HepG2 (cell line): ENCODE measurements around the gene LRRIQ4. TPM values are rescaled to one million over a fixed set of nuclear protein-coding genes. Genes with fewer than 3 reads are reported as not detected.

Experiments used
- ATAC-seq: fragments of 200-7000 bp; cut with Tn5 transposase; 3 replicates; pipeline ENCODE4 v1.9.1; 2020; ENCODE audit warnings: mild to moderate bottlenecking, moderate library complexity
- BruUV-seq: library from RNA; stranded (reverse); fragments of 400-500 nt; replicated peaks from 2 replicates; lab custom pipeline; 2021; lab: Mats Ljungman, UMichigan
- CTCF ChIA-PET: fragments of 300-600 bp; formaldehyde crosslinking; extraction: SDS; loops from one replicate; lab custom pipeline; 2021; ENCODE audit warnings: low total read pairs, inconsistent platforms, low intra/inter-chr PET ratio; lab: Yijun Ruan, JAX
- POLR2A ChIA-PET: fragments of 350-600 bp; sonication (Branson Sonifier 250); formaldehyde crosslinking; loops from one replicate; lab custom pipeline; 2020; ENCODE audit warnings: antibody characterized with exemption, inconsistent platforms; lab: Yijun Ruan, JAX
- DNase-seq: peaks from one replicate; pipeline ENCODE4 v3.0.0-alpha.2; 2015; ENCODE audit warnings: low spot score
- FAIRE-seq: peaks from 3 replicates; lab custom pipeline; 2011; peaks lifted over from hg19 to GRCh38; lab: Jason Lieb, UNC
- H2AFZ ChIP-seq: one replicate; pipeline ENCODE4 v1.6.1; 2011; ENCODE audit warnings: low read length, inconsistent platforms
- H3K27ac ChIP-seq: fragments of 300-600 bp; 3 replicates; pipeline ENCODE4 v1.8.0; 2011; ENCODE audit warnings: mixed run types, mild to moderate bottlenecking, mixed read lengths, low read length, inconsistent platforms; ENCODE audit not compliant: insufficient read depth; ENCODE audit errors: extremely low read length
- H3K27me3 ChIP-seq, 2 experiments: fragments of 200-600 bp in 1 of 2; 2 replicates in 1 of 2; 3 replicates in 1 of 2; pipeline versions ENCODE4 v1.6.0 to v1.8.0; 2011; ENCODE audit warnings: low read length in 2 of 2, mild to moderate bottlenecking in 2 of 2, moderate library complexity in 2 of 2, inconsistent platforms in 1 of 2; ENCODE audit not compliant: insufficient read depth in 2 of 2, control insufficient read depth in 1 of 2
- H3K36me3 ChIP-seq, 2 experiments: fragments of 200-600 bp in 1 of 2; replicated peaks in 1 of 2; 2 replicates in 1 of 2; 3 replicates in 1 of 2; pipeline versions ENCODE4 v1.5.1 to v1.8.0; 2011; ENCODE audit warnings: low read length in 2 of 2, inconsistent platforms in 1 of 2; ENCODE audit not compliant: insufficient read depth in 2 of 2, control insufficient read depth in 1 of 2
- H3K4me1 ChIP-seq: 2 replicates; pipeline ENCODE4 v1.5.1; 2012; ENCODE audit warnings: low read length, inconsistent platforms; ENCODE audit not compliant: insufficient read depth
- H3K4me2 ChIP-seq: 2 replicates; pipeline ENCODE4 v1.6.0; 2011; ENCODE audit warnings: low read depth, low read length, inconsistent platforms
- H3K4me3 ChIP-seq, 3 experiments: fragments of 200-600 bp in 1 of 3; sonication (generic), shearing (Covaris generic) in 1 of 3; replicated peaks in 1 of 3; 2 replicates each; pipeline ENCODE4 v1.5.1; 2011 to 2016; ENCODE audit warnings: low read length in 3 of 3, inconsistent platforms in 2 of 3, low read depth in 2 of 3, mild to moderate bottlenecking in 2 of 3, control low read depth in 1 of 3, mixed read lengths in 1 of 3; ENCODE audit not compliant: insufficient read depth in 1 of 3
- H3K79me2 ChIP-seq: one replicate; pipeline ENCODE4 v1.6.1; 2011; ENCODE audit warnings: low read length, inconsistent platforms; ENCODE audit not compliant: insufficient read depth
- H3K9ac ChIP-seq: 2 replicates; pipeline ENCODE4 v1.6.0; 2011; ENCODE audit warnings: mild to moderate bottlenecking, low read depth, low read length, inconsistent platforms; ENCODE audit not compliant: insufficient read depth
- H3K9me3 ChIP-seq: 2 replicates; pipeline ENCODE4 v1.5.1; 2012; ENCODE audit warnings: mild to moderate bottlenecking, low read length
- H4K20me1 ChIP-seq: 2 replicates; pipeline ENCODE4 v1.6.0; 2011; ENCODE audit warnings: inconsistent platforms, mild to moderate bottlenecking, low read length, moderate library complexity; ENCODE audit not compliant: insufficient read depth
- AKAP8 ChIP-seq: sonication (generic); formaldehyde crosslinking; IDR thresholded peaks from 2 replicates; pipeline ENCODE4 v1.5.1; 2020; ENCODE audit warnings: mild to moderate bottlenecking, missing genetic modification reagents
- JDP2 ChIP-seq: sonication (generic); formaldehyde crosslinking; IDR thresholded peaks from 2 replicates; pipeline ENCODE4 v1.8.1; 2022; ENCODE audit warnings: missing genetic modification reagents, borderline replicate concordance
- MAFF ChIP-seq: IDR thresholded peaks from 2 replicates; pipeline ENCODE4 v1.6.1; 2011; ENCODE audit warnings: low read depth, low read length, improper control_type of control experiment
- MAFK ChIP-seq, 2 experiments: IDR thresholded peaks in 1 of 2; conservative IDR thresholded peaks in 1 of 2; 2 replicates each; pipeline ENCODE4 v1.6.1; 2011; ENCODE audit warnings: improper control_type of control experiment in 2 of 2, low read length in 2 of 2
- NR2F1 ChIP-seq, 2 experiments: fragments of 450-650 bp in 1 of 2; formaldehyde crosslinking in 1 of 2; IDR thresholded peaks; 2 replicates each; pipeline versions ENCODE4 v1.5.0 to v1.6.1; 2016 to 2020; ENCODE audit warnings: mild to moderate bottlenecking in 1 of 2, missing compliant biosample characterization in 1 of 2, missing genetic modification reagents in 1 of 2, moderate library complexity in 1 of 2
- ZBTB42 ChIP-seq: sonication (generic); formaldehyde crosslinking; IDR thresholded peaks from 2 replicates; pipeline ENCODE4 v1.5.0; 2020; ENCODE audit warnings: mild to moderate bottlenecking, missing genetic modification reagents
- ZFY ChIP-seq: sonication (generic); formaldehyde crosslinking; IDR thresholded peaks from 2 replicates; pipeline ENCODE4 v1.4.0; 2020; ENCODE audit warnings: missing genetic modification reagents
- ZNF431 ChIP-seq: sonication (generic); formaldehyde crosslinking; IDR thresholded peaks from 2 replicates; pipeline ENCODE4 v1.9.0; 2022; ENCODE audit warnings: missing genetic modification reagents, low read depth, mild to moderate bottlenecking, borderline replicate concordance
- ZNF441 ChIP-seq: sonication (generic); formaldehyde crosslinking; IDR thresholded peaks from 2 replicates; pipeline ENCODE4 v1.7.0; 2021; ENCODE audit warnings: missing genetic modification reagents, borderline replicate concordance
- ZNF792 ChIP-seq: IDR thresholded peaks from 2 replicates; pipeline ENCODE4 v1.6.1; 2016
- WGBS: methylation state at CpG from one replicate; pipeline ENCODE4 v1.1.6; 2017; ENCODE audit warnings: low lambda C conversion rate; 5-methylcytosine and 5-hydroxymethylcytosine counted together
- in situ Hi-C: cut with HindIII; loops from 2 replicates; pipeline ENCODE4 v1.10.0; 2017; ENCODE audit warnings: low pct_unique_long_range_greater_than_20kb; ENCODE audit not compliant: extremely low pct_ligation_motif_present
- intact Hi-C: fragments of 100-400 bp; cut with micrococcal nuclease; formaldehyde crosslinking; loops from one replicate; pipeline ENCODE4 v1.10.0; 2022; ENCODE audit not compliant: unreplicated experiment
- polyA plus RNA-seq, 8 experiments: library from polyadenylated mRNA; depleted of rRNA in 3 of 8; stranded (reverse) in 7 of 8; unstranded in 1 of 8; fragments of >200 nt; fragmentation: Illumina TruSeq in 4 of 8; extraction: Trizol in 4 of 8; gene quantifications; 2 replicates each; pipeline versions ENCODE4 v1.2.1 to v1.2.3, GENCODE V29; 2011 to 2016; ENCODE audit warnings: low read depth in 4 of 8, missing spikeins in 1 of 8, mixed read lengths in 1 of 8; ENCODE audit not compliant: insufficient read depth in 1 of 8
- total RNA-seq, 5 experiments: library from RNA; depleted of rRNA; stranded (reverse); fragments of >200 nt; fragmentation: Illumina TruSeq; extraction: Trizol; gene quantifications; 2 replicates each; pipeline ENCODE4 v1.2.3, GENCODE V29; 2016; ENCODE audit warnings: low read depth in 1 of 5
- TF ChIP-seq, protein P1 (sequence below): sonication (generic); formaldehyde crosslinking; IDR thresholded peaks from 2 replicates; pipeline ENCODE4 v1.8.1; 2023; ENCODE audit warnings: mild to moderate bottlenecking, missing genetic modification reagents

The LRRIQ4 gene
- total and polyA plus RNA-seq, 2 of the 13 experiments (the other 11 are each of a cell fraction or from before 2014, with no cell fraction given), result not detected

DNA sequence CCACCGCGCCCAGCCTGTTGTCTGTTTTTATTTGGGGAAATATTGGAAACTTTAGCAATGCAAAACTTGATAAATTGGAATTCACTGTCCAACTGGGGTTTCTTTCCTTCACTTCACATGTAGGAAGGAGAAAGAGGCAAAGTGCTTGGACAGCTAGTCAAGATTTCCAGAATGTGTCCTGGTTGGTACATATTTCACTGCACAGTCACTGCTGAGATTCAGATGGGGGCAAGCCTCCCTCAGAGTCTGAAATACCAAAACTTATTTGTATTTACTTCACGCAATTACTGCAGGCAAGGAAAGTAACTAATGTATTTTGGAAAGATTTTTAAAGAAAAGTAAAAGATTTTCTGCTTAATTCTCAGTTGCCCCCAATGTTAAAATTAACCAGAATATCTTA is 36.1 kb downstream of the LRRIQ4 start:
- ChIA-PET CTCF (no interaction called here), POLR2A (no interaction called here)
- ATAC-seq (no peak), DNase-seq (no peak), FAIRE-seq (no peak)
- no TSS peak for BruUV-seq
- H3K36me3 ChIP-seq, result no peaks in the 10 kb centered on the region
- no peaks in the 10 kb centered on the region for H4K20me1 ChIP-seq
- TF ChIP-seq NR2F1 (CRISPR knock-in tag; IDR thresholded peaks at IDR 0.05) (no peak), JDP2 (no peak), ZNF431 (no peak), ZFY (no peak)
- TF ChIP-seq, protein P1, sequence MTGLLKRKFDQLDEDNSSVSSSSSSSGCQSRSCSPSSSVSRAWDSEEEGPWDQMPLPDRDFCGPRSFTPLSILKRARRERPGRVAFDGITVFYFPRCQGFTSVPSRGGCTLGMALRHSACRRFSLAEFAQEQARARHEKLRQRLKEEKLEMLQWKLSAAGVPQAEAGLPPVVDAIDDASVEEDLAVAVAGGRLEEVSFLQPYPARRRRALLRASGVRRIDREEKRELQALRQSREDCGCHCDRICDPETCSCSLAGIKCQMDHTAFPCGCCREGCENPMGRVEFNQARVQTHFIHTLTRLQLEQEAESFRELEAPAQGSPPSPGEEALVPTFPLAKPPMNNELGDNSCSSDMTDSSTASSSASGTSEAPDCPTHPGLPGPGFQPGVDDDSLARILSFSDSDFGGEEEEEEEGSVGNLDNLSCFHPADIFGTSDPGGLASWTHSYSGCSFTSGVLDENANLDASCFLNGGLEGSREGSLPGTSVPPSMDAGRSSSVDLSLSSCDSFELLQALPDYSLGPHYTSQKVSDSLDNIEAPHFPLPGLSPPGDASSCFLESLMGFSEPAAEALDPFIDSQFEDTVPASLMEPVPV (CRISPR knock-in tag), result no peak
- no peak overlapping the region for H3K27ac ChIP-seq
- no peak overlapping the region for H2AFZ ChIP-seq
- intact Hi-C loops, result no loop called here
- no peak overlapping the region for H3K4me2 ChIP-seq
- H3K4me1 ChIP-seq, result no peaks in the 10 kb centered on the region
- in situ Hi-C loops, result no loop called here
- no peak overlapping the region for H3K4me3 ChIP-seq
- 67% methylated on average over 3 of the region's 3 CpGs for WGBS
- H3K27me3 ChIP-seq, result no peaks in the 10 kb centered on the region
- H3K9me3 ChIP-seq, result no peaks in the 10 kb centered on the region
- no peak overlapping the region for H3K9ac ChIP-seq
- no peaks in the 10 kb centered on the region for H3K79me2 ChIP-seq

DNA sequence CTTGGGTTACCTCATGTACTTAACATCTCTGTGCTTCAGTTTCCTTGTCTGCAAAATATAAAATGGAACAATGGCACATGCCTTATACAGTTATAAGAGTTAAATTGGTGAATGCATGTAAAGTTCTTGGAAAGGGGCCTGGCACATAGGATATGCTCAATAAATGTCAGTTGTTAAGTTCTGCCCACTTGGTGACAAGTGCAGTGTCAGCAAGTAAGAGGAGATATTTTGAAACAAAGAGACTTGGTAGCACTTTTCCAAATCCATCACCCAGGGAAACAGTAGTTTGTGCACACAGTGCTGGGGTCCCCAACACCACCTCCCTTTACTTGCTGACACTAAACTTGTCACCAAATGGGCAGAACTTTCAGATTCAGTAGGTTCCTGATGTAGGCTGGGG is 37.9 kb downstream of the LRRIQ4 start:
- no peak overlapping the region for H3K4me2 ChIP-seq
- POLR2A ChIA-PET, result no interaction called here
- no peaks in the 10 kb centered on the region for H3K79me2 ChIP-seq
- no peaks in the 10 kb centered on the region for H3K36me3 ChIP-seq
- intact Hi-C loops, result no loop called here
- no peak for TF ChIP-seq ZNF792 (CRISPR knock-in tag)
- TF ChIP-seq MAFK (conservative IDR thresholded peaks at IDR 0.05 in 1 of 2, IDR thresholded peaks at IDR 0.05 in 1 of 2; ENCODE audit: low read length in 2 of 2), result peak; percentile 40 to 65; a peak in 2 of 4 replicates
- peak; percentile 52 for TF ChIP-seq MAFF
- TF ChIP-seq ZNF441, result no peak
- no peak for TF ChIP-seq ZBTB42 (CRISPR knock-in tag)
- TF ChIP-seq AKAP8 (CRISPR knock-in tag), result no peak
- TF ChIP-seq, all 625 proteins: peak for 2
- Histone ChIP-seq H2AFZ (no peak overlapping the region), H3K27me3 (no peaks in the 10 kb centered on the region), H4K20me1 (no peaks in the 10 kb centered on the region), H3K4me3 (no peak overlapping the region), H3K27ac (no peak overlapping the region), H3K4me1 (no peaks in the 10 kb centered on the region), H3K9me3 (no peaks in the 10 kb centered on the region), H3K9ac (no peak overlapping the region)
- no TSS peak for BruUV-seq
- CTCF ChIA-PET, result no interaction called here
- in situ Hi-C loops, result no loop called here
- DNase-seq (no peak), ATAC-seq (no peak), FAIRE-seq (no peak)
